NT2/D1 (cell line): ENCODE results near the gene CAMTA1.

ENCODE experiments used
- SUZ12 ChIP-seq: IDR thresholded peaks from 2 replicates; pipeline ENCODE4 v1.6.1; 2011; ENCODE audit not compliant: insufficient read length, insufficient read depth; ENCODE audit errors: extremely low read depth
- YY1 ChIP-seq: IDR thresholded peaks from 2 replicates; pipeline ENCODE4 v1.6.1; 2011; ENCODE audit not compliant: insufficient read length, insufficient read depth

- TF ChIP-seq SUZ12 (no peak), YY1 (no peak)
These were observed 751.8 kb downstream of the CAMTA1 start for GRCh38 chr1:7536891-7537591.
